ENCODE measurements around the gene SPINK6.

DNA sequence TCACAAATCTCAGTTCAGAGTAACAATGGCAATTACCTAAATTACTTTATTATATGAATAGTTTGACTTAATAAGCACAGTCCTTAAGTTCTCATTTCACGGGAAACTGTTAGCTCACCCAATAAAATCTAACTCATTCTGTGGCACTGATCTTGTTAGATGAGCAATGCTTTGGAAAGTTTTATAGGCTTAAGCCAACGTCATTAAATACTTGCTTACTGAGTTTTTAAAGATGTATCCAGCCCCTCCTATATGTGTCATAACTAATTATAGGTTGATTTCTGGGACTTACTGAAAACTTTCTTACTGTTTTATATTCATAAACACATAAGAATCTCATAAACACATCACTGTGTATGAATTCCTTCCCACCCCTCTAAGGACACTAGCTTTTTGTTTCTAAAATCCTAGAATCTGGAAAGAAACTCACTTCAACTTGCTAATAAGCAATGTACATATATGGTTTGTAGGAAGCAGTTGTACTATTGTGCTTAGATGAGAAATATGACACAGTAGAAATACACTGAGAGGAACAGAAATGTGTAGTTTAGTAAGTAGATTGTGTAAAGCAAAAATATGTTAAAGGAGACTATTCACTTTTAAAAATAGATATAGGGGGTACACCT is 21.4 kb downstream of the SPINK6 start:
- TF ChIP-seq POLR2A (IDR thresholded peaks at IDR 0.05) = no peak
- no peak for TF ChIP-seq CTCF (IDR thresholded peaks at IDR 0.05)

Data from adrenal gland (tissue), 5 donors.